Activated T-helper 1 cell treated with anti-CD3 and anti-CD28 coated beads, Interleukin-12 subunit alpha, Interleukin-12 subunit beta, Interleukin-2, Interleukin-4 antibody, amounts not matched to agents 30 ng/mL and 10 ng/mL and 1 ng/mL, durations not matched to agents 14 hours and 24 hours and 36 hours (primary cell): ENCODE measurements around the gene MUC5AC. TPM values are rescaled to one million over a fixed set of nuclear protein-coding genes. Genes with fewer than 3 reads are reported as not detected.
"Not testable (repeated sequence)": the region's sequence is repeated elsewhere in the genome, so short reads cannot be mapped to it uniquely, and the experiment has no call there.

Experiments used
- DNase-seq: peaks from one replicate; pipeline ENCODE4 v3.0.0; 2021; ENCODE audit warnings: low spot score
- H3K27ac Mint-ChIP-seq: one replicate; pipeline ENCODE4 v1.8.0; 2021; ENCODE audit warnings: mild to moderate bottlenecking, mixed read lengths
- H3K27me3 Mint-ChIP-seq: one replicate; pipeline ENCODE4 v1.8.0; 2022; ENCODE audit warnings: mild to moderate bottlenecking, moderate library complexity, mixed read lengths; ENCODE audit not compliant: insufficient read depth
- H3K36me3 Mint-ChIP-seq: one replicate; pipeline ENCODE4 v1.8.0; 2021; ENCODE audit warnings: low read depth, mixed read lengths
- H3K4me1 Mint-ChIP-seq: one replicate; pipeline ENCODE4 v1.8.0; 2021; ENCODE audit warnings: low read depth, mixed read lengths
- H3K4me3 Mint-ChIP-seq: one replicate; pipeline ENCODE4 v1.8.0; 2021; ENCODE audit warnings: mild to moderate bottlenecking, moderate library complexity, mixed read lengths
- H3K9me3 Mint-ChIP-seq: one replicate; pipeline ENCODE4 v1.8.0; 2021; ENCODE audit warnings: mixed read lengths
- intact Hi-C: fragments of 100-400 bp; cut with micrococcal nuclease; formaldehyde crosslinking; loops from one replicate; pipeline ENCODE4 v1.15.1; 2024
- total RNA-seq: library from RNA; stranded (reverse); gene quantifications from 2 replicates; pipeline ENCODE4 v1.2.3, GENCODE V29; 2022

The MUC5AC gene
- total RNA-seq, 1 donor from 2014 or later: not detected

DNA sequence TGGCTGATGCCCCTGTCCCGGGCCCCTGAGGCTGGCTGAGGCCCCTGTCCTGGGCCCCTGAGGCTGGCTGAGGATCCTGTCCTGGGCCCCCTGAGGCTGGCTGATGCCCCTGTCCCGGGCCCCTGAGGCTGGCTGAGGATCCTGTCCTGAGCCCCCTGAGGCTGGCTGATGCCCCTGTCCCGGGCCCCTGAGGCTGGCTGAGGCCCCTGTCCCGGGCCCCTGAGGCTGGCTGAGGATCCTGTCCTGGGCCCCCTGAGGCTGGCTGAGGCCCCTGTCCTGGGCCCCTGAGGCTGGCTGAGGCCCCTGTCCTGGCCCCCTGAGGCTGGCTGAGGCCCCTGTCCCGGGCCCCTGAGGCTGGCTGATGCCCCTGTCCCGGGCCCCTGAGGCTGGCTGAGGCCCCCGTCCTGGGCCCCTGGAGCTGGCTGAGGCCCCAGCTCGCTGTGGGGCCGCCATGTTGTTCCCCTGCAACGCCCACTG is 7.1 kb downstream of the MUC5AC start:
- H3K4me1 Mint-ChIP-seq, H3K9me3 Mint-ChIP-seq, H3K27ac Mint-ChIP-seq, H3K36me3 Mint-ChIP-seq, DNase-seq, H3K27me3 Mint-ChIP-seq, intact Hi-C loops, H3K4me3 Mint-ChIP-seq: not testable (repeated sequence)

DNA sequence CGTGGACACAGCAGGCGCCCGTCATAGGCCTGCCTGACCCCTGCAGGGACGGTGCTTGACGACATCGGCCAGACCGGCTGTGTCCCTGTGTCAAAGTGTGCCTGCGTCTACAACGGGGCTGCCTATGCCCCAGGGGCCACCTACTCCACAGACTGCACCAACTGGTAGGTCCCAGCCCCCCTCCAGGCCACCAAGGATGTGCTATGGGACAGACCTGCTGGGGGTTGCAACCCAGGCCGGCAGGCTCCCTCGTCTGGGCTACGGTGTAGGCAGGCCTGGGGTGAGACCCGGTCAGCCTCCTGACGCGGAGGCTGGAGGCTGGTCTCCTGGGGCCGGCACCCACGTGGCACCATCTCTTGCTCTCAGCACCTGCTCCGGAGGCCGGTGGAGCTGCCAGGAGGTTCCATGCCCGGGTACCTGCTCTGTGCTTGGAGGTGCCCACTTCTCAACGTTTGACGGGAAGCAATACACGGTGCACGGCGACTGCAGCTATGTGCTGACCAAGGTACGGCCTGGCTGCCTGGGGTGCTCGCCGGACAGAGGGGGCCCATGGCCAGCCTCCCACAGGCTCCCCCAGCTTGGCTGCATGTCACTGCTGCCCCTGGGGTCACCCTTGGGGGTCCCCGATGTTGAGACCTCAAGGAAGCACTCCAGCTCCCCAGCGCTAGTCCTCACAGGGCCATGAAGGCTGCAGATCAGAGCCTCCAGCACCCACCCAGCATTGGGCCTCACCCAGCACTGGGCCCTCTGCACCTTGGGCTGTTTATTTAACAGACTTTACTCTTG is 7.7 kb downstream of the MUC5AC start:
- H3K36me3 Mint-ChIP-seq: no peaks in the 10 kb centered on the region
- no peaks in the 10 kb centered on the region for H3K4me1 Mint-ChIP-seq
- H3K27me3 Mint-ChIP-seq: no peaks in the 10 kb centered on the region
- DNase-seq: no peak
- H3K9me3 Mint-ChIP-seq: peaks cover 6% of the 10 kb centered on the region
- no peak overlapping the region for H3K27ac Mint-ChIP-seq
- no peak overlapping the region for H3K4me3 Mint-ChIP-seq
- intact Hi-C loops: no loop called here

DNA sequence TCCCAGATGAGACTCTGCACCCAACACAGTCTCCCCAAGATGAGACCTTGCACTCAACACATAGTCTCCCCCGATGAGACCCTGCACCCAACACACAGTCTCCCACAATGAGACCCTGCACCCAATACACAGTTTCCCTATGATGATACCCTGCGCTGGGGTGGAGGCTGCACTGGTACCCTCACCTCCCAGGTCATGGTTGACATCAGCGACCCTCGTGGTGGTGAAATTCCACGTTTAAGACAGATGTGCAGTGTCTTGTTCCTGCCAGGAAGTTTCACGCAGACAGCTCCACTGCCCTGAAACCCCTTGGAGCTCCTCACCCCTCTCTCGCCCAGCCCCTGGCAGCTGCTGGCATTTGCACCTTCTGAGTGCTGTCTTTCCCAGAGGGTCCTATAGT is 9.5 kb downstream of the MUC5AC start:
- intact Hi-C loops: no loop called here
- Mint-ChIP-seq H3K4me3 (no peak overlapping the region), H3K27ac (no peak overlapping the region), H3K4me1 (no peaks in the 10 kb centered on the region), H3K36me3 (no peaks in the 10 kb centered on the region), H3K27me3 (no peaks in the 10 kb centered on the region), H3K9me3 (peaks cover 21% of the 10 kb centered on the region)
- DNase-seq: no peak

DNA sequence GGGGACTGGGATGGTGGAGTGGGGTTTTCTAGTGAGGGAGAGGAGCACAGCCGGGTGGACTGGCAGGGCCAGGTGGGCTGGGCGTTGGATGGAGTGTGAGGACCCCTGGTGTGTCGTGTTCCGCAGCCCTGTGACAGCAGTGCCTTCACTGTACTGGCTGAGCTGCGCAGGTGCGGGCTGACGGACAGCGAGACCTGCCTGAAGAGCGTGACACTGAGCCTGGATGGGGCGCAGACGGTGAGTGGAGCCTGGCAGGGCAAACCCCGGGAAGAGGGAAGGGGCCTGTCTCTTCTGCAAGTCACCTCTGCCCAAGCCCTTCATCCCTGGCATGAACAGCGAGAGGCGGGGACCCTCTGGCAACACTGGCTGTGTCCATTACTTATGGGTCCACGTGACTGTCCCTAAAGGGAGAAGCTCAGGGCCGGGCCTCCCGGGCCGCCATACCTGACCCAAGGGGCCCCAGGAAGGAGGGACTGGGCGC is 10.0 kb downstream of the MUC5AC start:
- Mint-ChIP-seq H3K4me3 (no peak overlapping the region), H3K9me3 (peaks cover 21% of the 10 kb centered on the region), H3K36me3 (no peaks in the 10 kb centered on the region), H3K27ac (peak overlapping the region; percentile 12), H3K4me1 (no peaks in the 10 kb centered on the region), H3K27me3 (no peaks in the 10 kb centered on the region)
- intact Hi-C loops: no loop called here
- no peak for DNase-seq

DNA sequence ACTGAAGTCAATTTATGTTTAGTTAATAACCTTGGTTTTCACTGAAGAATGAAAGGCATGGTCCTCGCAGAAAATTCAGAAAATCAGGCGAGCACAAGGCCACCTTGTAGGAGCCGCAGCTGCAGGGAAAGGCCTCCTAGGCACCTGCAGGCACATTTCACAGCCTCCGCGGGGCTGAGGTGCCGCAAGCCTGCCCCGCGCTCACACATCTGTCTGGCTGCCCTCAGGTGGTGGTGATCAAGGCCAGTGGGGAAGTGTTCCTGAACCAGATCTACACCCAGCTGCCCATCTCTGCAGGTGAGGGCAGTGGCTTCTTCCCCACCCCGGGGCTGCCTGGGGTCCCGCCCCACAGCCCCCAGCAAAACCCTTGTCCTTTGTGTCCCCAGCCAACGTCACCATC is 10.5 kb downstream of the MUC5AC start:
- Mint-ChIP-seq H3K4me3 (no peak overlapping the region), H3K4me1 (no peaks in the 10 kb centered on the region), H3K27ac (no peak overlapping the region), H3K27me3 (no peaks in the 10 kb centered on the region), H3K36me3 (no peaks in the 10 kb centered on the region), H3K9me3 (peaks cover 21% of the 10 kb centered on the region)
- intact Hi-C loops: no loop called here
- no peak for DNase-seq

DNA sequence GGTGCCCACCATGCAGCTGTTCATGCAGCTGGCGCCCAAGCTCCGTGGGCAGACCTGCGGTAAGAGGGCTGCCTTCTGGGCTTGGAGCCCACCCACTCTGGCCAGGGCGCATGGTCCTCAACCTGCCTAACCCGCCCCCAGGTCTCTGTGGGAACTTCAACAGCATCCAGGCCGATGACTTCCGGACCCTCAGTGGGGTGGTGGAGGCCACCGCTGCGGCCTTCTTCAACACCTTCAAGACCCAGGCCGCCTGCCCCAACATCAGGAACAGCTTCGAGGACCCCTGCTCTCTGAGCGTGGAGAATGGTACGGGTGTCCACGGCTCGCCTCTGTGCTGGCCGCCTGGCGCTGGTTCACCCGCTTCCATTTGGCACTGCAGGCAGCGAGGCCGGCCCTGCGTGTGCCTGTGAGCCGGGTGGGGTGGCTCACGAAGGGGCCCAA is 11.0 kb downstream of the MUC5AC start:
- Mint-ChIP-seq H3K4me1 (no peaks in the 10 kb centered on the region), H3K36me3 (no peaks in the 10 kb centered on the region), H3K27me3 (no peaks in the 10 kb centered on the region), H3K4me3 (no peak overlapping the region), H3K9me3 (peaks cover 21% of the 10 kb centered on the region), H3K27ac (no peak overlapping the region)
- intact Hi-C loops: no loop called here
- no peak for DNase-seq

DNA sequence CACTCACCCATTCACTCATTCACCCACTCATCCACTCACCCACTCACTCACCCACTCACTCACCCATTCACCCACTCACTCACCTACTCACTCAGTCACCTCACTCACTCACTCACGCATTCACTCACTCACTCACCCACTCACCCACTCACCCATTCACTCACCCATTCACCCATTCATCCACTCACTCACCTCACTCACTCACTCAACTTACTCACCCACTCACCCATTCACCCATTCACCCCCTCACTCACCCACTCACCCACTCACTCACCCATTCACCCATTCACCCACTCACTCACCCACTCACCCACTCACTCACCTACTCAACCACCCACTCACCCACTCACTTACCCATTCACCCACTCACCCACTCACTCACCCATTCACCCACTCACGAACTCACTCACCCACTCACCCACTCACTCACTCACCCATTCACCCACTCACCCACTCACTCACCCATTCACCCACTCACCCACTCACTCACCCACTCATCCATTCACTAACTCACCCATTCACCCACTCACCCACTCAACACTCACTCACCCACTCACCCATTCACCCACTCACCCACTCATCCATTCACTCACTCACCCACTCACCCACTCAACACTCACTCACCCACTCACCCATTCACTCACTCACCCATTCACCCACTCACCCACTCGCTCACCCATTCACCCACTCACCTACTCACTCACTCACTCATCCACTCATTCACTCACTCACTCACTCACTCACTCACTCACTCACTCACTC is 13.7 kb downstream of the MUC5AC start:
- Mint-ChIP-seq H3K4me1 (no peaks in the 10 kb centered on the region), H3K9me3 (peaks cover 29% of the 10 kb centered on the region), H3K27me3 (no peaks in the 10 kb centered on the region), H3K36me3 (no peaks in the 10 kb centered on the region), H3K27ac (peak overlapping the region; percentile 62), H3K4me3 (no peak overlapping the region)
- intact Hi-C loops: no loop called here
- no peak for DNase-seq

DNA sequence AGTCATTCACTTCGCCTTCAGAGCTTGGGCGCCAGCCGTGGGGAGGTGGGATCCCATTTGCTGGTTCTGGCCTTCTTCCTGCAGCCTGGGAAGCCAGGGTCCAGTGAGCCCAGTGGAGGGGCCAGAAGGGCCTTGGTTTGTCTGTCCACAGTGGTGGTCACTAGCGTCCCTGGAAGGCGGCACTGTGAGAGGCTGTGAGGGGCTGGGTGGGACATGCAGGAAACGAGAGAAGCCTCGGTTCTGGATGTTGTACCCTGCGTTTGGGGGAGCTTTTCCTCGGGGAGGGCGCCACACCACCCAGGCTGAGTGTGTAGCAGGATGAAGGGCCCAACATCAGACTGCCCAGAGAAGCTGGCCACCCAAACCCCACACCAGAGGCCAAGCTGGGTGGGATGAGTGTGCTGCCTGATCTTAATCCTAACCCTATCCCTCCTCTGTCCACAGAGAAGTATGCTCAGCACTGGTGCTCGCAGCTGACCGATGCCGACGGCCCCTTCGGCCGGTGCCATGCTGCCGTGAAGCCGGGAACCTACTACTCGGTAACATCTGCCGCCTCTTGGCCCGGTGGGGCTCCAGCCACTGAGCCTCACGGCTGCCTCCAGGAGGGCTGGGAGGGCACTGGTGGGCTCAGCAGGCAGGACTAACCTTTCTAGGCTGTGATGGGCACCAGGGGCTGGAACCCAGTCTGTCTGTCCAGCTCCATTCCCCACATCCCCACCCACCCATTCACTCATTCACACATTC is 14.4 kb downstream of the MUC5AC start:
- no peaks in the 10 kb centered on the region for H3K27me3 Mint-ChIP-seq
- no peak overlapping the region for H3K27ac Mint-ChIP-seq
- no peaks in the 10 kb centered on the region for H3K4me1 Mint-ChIP-seq
- no peak for DNase-seq
- H3K4me3 Mint-ChIP-seq: no peak overlapping the region
- H3K9me3 Mint-ChIP-seq: peaks cover 29% of the 10 kb centered on the region
- intact Hi-C loops: no loop called here
- H3K36me3 Mint-ChIP-seq: no peaks in the 10 kb centered on the region

DNA sequence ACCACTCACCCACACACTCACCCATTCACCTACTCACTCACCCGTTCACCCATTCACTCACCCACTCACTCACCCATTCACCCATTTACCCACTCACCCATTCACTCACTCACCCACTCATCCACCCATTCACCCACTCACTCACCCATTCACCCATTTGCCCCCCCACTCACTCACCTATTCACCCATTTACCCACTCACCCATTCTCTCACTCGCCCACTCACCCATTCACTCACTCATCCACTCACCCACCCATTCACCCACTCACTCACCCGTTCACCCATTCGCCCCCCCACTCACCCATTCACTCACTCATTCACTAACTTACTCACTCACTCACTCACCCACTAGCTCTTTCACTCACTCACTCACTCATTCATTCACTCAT is 15.0 kb downstream of the MUC5AC start:
- DNase-seq: no peak
- H3K4me1 Mint-ChIP-seq: no peaks in the 10 kb centered on the region
- no peak overlapping the region for H3K4me3 Mint-ChIP-seq
- H3K9me3 Mint-ChIP-seq: peaks cover 29% of the 10 kb centered on the region
- no peak overlapping the region for H3K27ac Mint-ChIP-seq
- intact Hi-C loops: no loop called here
- no peaks in the 10 kb centered on the region for H3K27me3 Mint-ChIP-seq
- no peaks in the 10 kb centered on the region for H3K36me3 Mint-ChIP-seq

DNA sequence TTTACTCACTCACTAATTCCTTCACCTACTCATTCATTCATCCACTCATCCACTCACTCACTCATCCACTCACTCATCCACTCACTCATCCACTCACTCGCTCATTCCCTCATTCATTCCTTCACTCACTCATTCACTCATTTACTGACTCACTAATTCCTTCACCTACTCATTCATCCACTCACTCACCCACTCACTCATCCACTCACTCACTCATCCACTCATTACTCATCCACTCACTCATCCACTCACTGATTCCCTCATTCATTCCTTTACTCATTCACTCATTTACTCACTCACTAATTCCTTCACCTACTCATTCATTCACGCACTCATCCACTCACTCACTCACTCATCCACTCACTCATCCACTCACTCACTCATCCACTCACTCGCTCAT is 15.6 kb downstream of the MUC5AC start:
- H3K27ac Mint-ChIP-seq, DNase-seq, H3K4me1 Mint-ChIP-seq, H3K4me3 Mint-ChIP-seq, H3K36me3 Mint-ChIP-seq, intact Hi-C loops, H3K27me3 Mint-ChIP-seq: not testable (repeated sequence)
- H3K9me3 Mint-ChIP-seq: peaks cover 29% of the 10 kb centered on the region

DNA sequence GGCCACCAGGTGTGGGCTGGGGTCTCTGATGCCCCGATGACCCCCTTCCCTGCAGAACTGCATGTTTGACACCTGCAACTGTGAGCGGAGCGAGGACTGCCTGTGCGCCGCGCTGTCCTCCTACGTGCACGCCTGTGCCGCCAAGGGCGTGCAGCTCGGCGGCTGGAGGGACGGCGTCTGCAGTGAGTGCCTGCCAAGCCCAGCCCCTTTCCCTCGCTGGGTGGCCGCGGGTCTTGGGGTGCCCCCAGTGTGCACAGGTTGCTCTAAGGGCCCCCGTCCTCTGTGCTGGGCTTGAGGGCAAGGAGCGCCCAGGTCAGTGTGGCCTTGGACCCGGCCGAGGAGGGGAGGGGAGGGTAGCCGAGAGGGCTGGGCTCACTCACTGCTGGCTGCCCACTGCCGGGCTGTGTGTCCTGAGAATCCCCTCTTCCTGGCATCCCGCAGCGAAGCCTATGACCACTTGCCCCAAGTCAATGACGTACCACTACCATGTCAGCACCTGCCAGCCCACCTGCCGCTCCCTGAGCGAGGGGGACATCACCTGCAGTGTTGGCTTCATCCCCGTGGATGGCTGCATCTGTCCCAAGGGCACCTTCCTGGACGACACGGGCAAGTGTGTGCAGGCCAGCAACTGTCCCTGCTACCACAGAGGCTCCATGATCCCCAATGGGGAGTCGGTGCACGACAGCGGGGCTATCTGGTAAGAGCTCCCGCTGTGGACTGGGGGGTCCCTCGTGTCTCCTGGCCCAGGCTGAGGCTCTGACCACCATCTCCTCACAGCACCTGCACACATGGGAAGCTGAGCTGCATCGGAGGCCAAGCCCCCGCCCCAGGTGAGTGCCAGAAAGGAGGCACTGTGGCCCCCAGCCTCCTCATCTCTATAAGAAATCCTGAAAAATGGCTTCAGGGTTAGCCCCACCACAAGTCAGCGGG is 17.0 kb downstream of the MUC5AC start:
- intact Hi-C loops: no loop called here
- Mint-ChIP-seq H3K27ac (no peak overlapping the region), H3K36me3 (no peaks in the 10 kb centered on the region), H3K27me3 (no peaks in the 10 kb centered on the region), H3K4me3 (no peak overlapping the region), H3K9me3 (peaks cover 26% of the 10 kb centered on the region), H3K4me1 (no peaks in the 10 kb centered on the region)
- DNase-seq: no peak
